HepG2 (cell line): ENCODE measurements around the gene TMEM222. TPM values are rescaled to one million over a fixed set of nuclear protein-coding genes. Genes with fewer than 3 reads are reported as not detected.

Source experiments
- ATAC-seq: fragments of 200-7000 bp; cut with Tn5 transposase; 3 replicates; pipeline ENCODE4 v1.9.1; 2020; ENCODE audit warnings: mild to moderate bottlenecking, moderate library complexity
- BruUV-seq: library from RNA; stranded (reverse); fragments of 400-500 nt; replicated peaks from 2 replicates; lab custom pipeline; 2021; lab: Mats Ljungman, UMichigan
- CTCF ChIA-PET: fragments of 300-600 bp; formaldehyde crosslinking; extraction: SDS; loops from one replicate; lab custom pipeline; 2021; ENCODE audit warnings: low total read pairs, inconsistent platforms, low intra/inter-chr PET ratio; lab: Yijun Ruan, JAX
- POLR2A ChIA-PET: fragments of 350-600 bp; sonication (Branson Sonifier 250); formaldehyde crosslinking; loops from one replicate; lab custom pipeline; 2020; ENCODE audit warnings: antibody characterized with exemption, inconsistent platforms; lab: Yijun Ruan, JAX
- DNase-seq: peaks from one replicate; pipeline ENCODE4 v3.0.0-alpha.2; 2015; ENCODE audit warnings: low spot score
- FAIRE-seq: peaks from 3 replicates; lab custom pipeline; 2011; peaks lifted over from hg19 to GRCh38; lab: Jason Lieb, UNC
- H2AFZ ChIP-seq: one replicate; pipeline ENCODE4 v1.6.1; 2011; ENCODE audit warnings: low read length, inconsistent platforms
- H3K27ac ChIP-seq: fragments of 300-600 bp; 3 replicates; pipeline ENCODE4 v1.8.0; 2011; ENCODE audit warnings: mixed run types, mild to moderate bottlenecking, mixed read lengths, low read length, inconsistent platforms; ENCODE audit not compliant: insufficient read depth; ENCODE audit errors: extremely low read length
- H3K27me3 ChIP-seq, 2 experiments: fragments of 200-600 bp in 1 of 2; 2 replicates in 1 of 2; 3 replicates in 1 of 2; pipeline versions ENCODE4 v1.6.0 to v1.8.0; 2011; ENCODE audit warnings: low read length in 2 of 2, mild to moderate bottlenecking in 2 of 2, moderate library complexity in 2 of 2, inconsistent platforms in 1 of 2; ENCODE audit not compliant: insufficient read depth in 2 of 2, control insufficient read depth in 1 of 2
- H3K36me3 ChIP-seq, 2 experiments: fragments of 200-600 bp in 1 of 2; replicated peaks in 1 of 2; 2 replicates in 1 of 2; 3 replicates in 1 of 2; pipeline versions ENCODE4 v1.5.1 to v1.8.0; 2011; ENCODE audit warnings: low read length in 2 of 2, inconsistent platforms in 1 of 2; ENCODE audit not compliant: insufficient read depth in 2 of 2, control insufficient read depth in 1 of 2
- H3K4me1 ChIP-seq: 2 replicates; pipeline ENCODE4 v1.5.1; 2012; ENCODE audit warnings: low read length, inconsistent platforms; ENCODE audit not compliant: insufficient read depth
- H3K4me2 ChIP-seq: 2 replicates; pipeline ENCODE4 v1.6.0; 2011; ENCODE audit warnings: low read depth, low read length, inconsistent platforms
- H3K4me3 ChIP-seq, 3 experiments: fragments of 200-600 bp in 1 of 3; sonication (generic), shearing (Covaris generic) in 1 of 3; replicated peaks in 1 of 3; 2 replicates each; pipeline ENCODE4 v1.5.1; 2011 to 2016; ENCODE audit warnings: low read length in 3 of 3, inconsistent platforms in 2 of 3, low read depth in 2 of 3, mild to moderate bottlenecking in 2 of 3, control low read depth in 1 of 3, mixed read lengths in 1 of 3; ENCODE audit not compliant: insufficient read depth in 1 of 3
- H3K79me2 ChIP-seq: one replicate; pipeline ENCODE4 v1.6.1; 2011; ENCODE audit warnings: low read length, inconsistent platforms; ENCODE audit not compliant: insufficient read depth
- H3K9ac ChIP-seq: 2 replicates; pipeline ENCODE4 v1.6.0; 2011; ENCODE audit warnings: mild to moderate bottlenecking, low read depth, low read length, inconsistent platforms; ENCODE audit not compliant: insufficient read depth
- H3K9me3 ChIP-seq: 2 replicates; pipeline ENCODE4 v1.5.1; 2012; ENCODE audit warnings: mild to moderate bottlenecking, low read length
- H4K20me1 ChIP-seq: 2 replicates; pipeline ENCODE4 v1.6.0; 2011; ENCODE audit warnings: inconsistent platforms, mild to moderate bottlenecking, low read length, moderate library complexity; ENCODE audit not compliant: insufficient read depth
- BORCS8-MEF2B ChIP-seq: sonication (generic); formaldehyde crosslinking; IDR thresholded peaks from 2 replicates; pipeline ENCODE4 v1.8.0; 2022; ENCODE audit warnings: mild to moderate bottlenecking, missing genetic modification reagents
- MXI1 ChIP-seq: IDR thresholded peaks from 3 replicates; pipeline ENCODE4 v1.6.1; 2012; ENCODE audit warnings: low read depth, low read length, inconsistent platforms, borderline replicate concordance
- POGZ ChIP-seq: sonication (generic); formaldehyde crosslinking; IDR thresholded peaks from 2 replicates; pipeline ENCODE4 v1.4.0; 2020; ENCODE audit warnings: mild to moderate bottlenecking, missing genetic modification reagents
- SMARCC2 ChIP-seq: fragments of 450-650 bp; IDR thresholded peaks from 2 replicates; pipeline ENCODE4 v1.6.1; 2017; ENCODE audit warnings: antibody characterized with exemption, mild to moderate bottlenecking
- THYN1 ChIP-seq: sonication (generic); formaldehyde crosslinking; IDR thresholded peaks from 2 replicates; pipeline ENCODE4 v1.8.1; 2023; ENCODE audit warnings: low read depth, mild to moderate bottlenecking, moderate library complexity, missing genetic modification reagents, borderline replicate concordance
- ZNF224 ChIP-seq: sonication (generic); formaldehyde crosslinking; IDR thresholded peaks from 2 replicates; pipeline ENCODE4 v1.5.0; 2020; ENCODE audit warnings: mild to moderate bottlenecking, missing genetic modification reagents
- ZNF629 ChIP-seq: sonication (generic); formaldehyde crosslinking; conservative IDR thresholded peaks from 2 replicates; pipeline ENCODE4 v1.5.0; 2020; ENCODE audit warnings: missing genetic modification reagents
- ZNF775 ChIP-seq: sonication (generic); formaldehyde crosslinking; IDR thresholded peaks from 2 replicates; pipeline ENCODE4 v1.4.0; 2020; ENCODE audit warnings: missing genetic modification reagents, mild to moderate bottlenecking, moderate library complexity, borderline replicate concordance
- whole genome bisulfite sequencing: methylation state at CpG from one replicate; pipeline ENCODE4 v1.1.6; 2017; ENCODE audit warnings: low lambda C conversion rate; 5-methylcytosine and 5-hydroxymethylcytosine counted together
- in situ Hi-C: cut with HindIII; loops from 2 replicates; pipeline ENCODE4 v1.10.0; 2017; ENCODE audit warnings: low pct_unique_long_range_greater_than_20kb; ENCODE audit not compliant: extremely low pct_ligation_motif_present
- intact Hi-C: fragments of 100-400 bp; cut with micrococcal nuclease; formaldehyde crosslinking; loops from one replicate; pipeline ENCODE4 v1.10.0; 2022; ENCODE audit not compliant: unreplicated experiment
- polyA plus RNA-seq, 8 experiments: library from polyadenylated mRNA; depleted of rRNA in 3 of 8; stranded (reverse) in 7 of 8; unstranded in 1 of 8; fragments of >200 nt; fragmentation: Illumina TruSeq in 4 of 8; extraction: Trizol in 4 of 8; gene quantifications; 2 replicates each; pipeline versions ENCODE4 v1.2.1 to v1.2.3, GENCODE V29; 2011 to 2016; ENCODE audit warnings: low read depth in 4 of 8, missing spikeins in 1 of 8, mixed read lengths in 1 of 8; ENCODE audit not compliant: insufficient read depth in 1 of 8
- total RNA-seq, 5 experiments: library from RNA; depleted of rRNA; stranded (reverse); fragments of >200 nt; fragmentation: Illumina TruSeq; extraction: Trizol; gene quantifications; 2 replicates each; pipeline ENCODE4 v1.2.3, GENCODE V29; 2016; ENCODE audit warnings: low read depth in 1 of 5

The TMEM222 gene
- total and polyA plus RNA-seq, 2 of the 13 experiments (the other 11 are each of a cell fraction or from before 2014, with no cell fraction given), result 22.7 to 29.6 TPM

- H3K36me3 ChIP-seq, result 0 out of 5 replicates have a peak, but pooled peaks cover 0 to 2% of the 10 kb centered on the region in 2 experiments
- H3K27ac ChIP-seq, result no peak overlapping the region
- no peak for DNase-seq
- no TSS peak for BruUV-seq
- H3K9me3 ChIP-seq, result no peaks in the 10 kb centered on the region
- H3K9ac ChIP-seq, result no peak overlapping the region
- H3K4me1 ChIP-seq, result peaks cover 24% of the 10 kb centered on the region
- no peak for FAIRE-seq
- in situ Hi-C loops, result loop anchor here (5.0 kb wide), 1 partner anchor 37 kb away; the partner anchor contains the start of gene GPR3
- no peaks in the 10 kb centered on the region for H3K79me2 ChIP-seq
- no peak for TF ChIP-seq MXI1
- TF ChIP-seq ZNF629, result peak; percentile 80
- CTCF ChIA-PET, result no interaction called here
- ATAC-seq, result no peak
- intact Hi-C loops, result no loop called here
- WGBS, result 87% methylated on average over 5 of the region's 5 CpGs
- no peaks in the 10 kb centered on the region for H3K27me3 ChIP-seq
- no peak overlapping the region for H3K4me2 ChIP-seq
- no peak overlapping the region for H3K4me3 ChIP-seq
- no peaks in the 10 kb centered on the region for H4K20me1 ChIP-seq
- POLR2A ChIA-PET, result interaction anchor here (1.0 kb wide), 1 partner anchor 12 kb away, joined by 3 read pairs; no protein-coding TSS in a partner anchor
- no peak overlapping the region for H2AFZ ChIP-seq
These were observed 33.7 kb downstream of the TMEM222 start for GRCh38 chr1:27355683-27356082.

GRCh38 chr1:27356277-27356618 is 34.3 kb downstream of the TMEM222 start:
- in situ Hi-C loops, result loop anchor here (5.0 kb wide), 1 partner anchor 36 kb away; the partner anchor contains the start of gene GPR3
- Histone ChIP-seq H2AFZ (no peak overlapping the region), H3K27me3 (no peaks in the 10 kb centered on the region), H3K9me3 (no peaks in the 10 kb centered on the region), H3K4me3 (no peak overlapping the region), H3K27ac (no peak overlapping the region), H3K4me1 (peaks cover 18% of the 10 kb centered on the region), H3K9ac (no peak overlapping the region), H3K4me2 (no peak overlapping the region), H4K20me1 (no peaks in the 10 kb centered on the region), H3K79me2 (no peaks in the 10 kb centered on the region), H3K36me3 (0 out of 5 replicates have a peak, but pooled peaks cover 0 to 2% of the 10 kb centered on the region in 2 experiments)
- ChIA-PET POLR2A (no interaction called here), CTCF (no interaction called here)
- no TSS peak for BruUV-seq
- no peak for DNase-seq
- intact Hi-C loops, result no loop called here
- ATAC-seq, result no peak
- no peak for TF ChIP-seq SMARCC2
- no peak for TF ChIP-seq BORCS8-MEF2B (CRISPR knock-in tag)
- TF ChIP-seq POGZ, result no peak
- no peak for TF ChIP-seq ZNF224 (CRISPR knock-in tag)
- no peak for TF ChIP-seq ZNF775 (CRISPR knock-in tag)
- TF ChIP-seq THYN1 (CRISPR knock-in tag), result no peak
- 100% methylated on average over 9 of the region's 13 CpGs for WGBS
- FAIRE-seq, result no peak
